Testis (tissue), 3 donors: ENCODE data around the gene PLA2G15. TPM values are rescaled to one million over a fixed set of nuclear protein-coding genes. Genes with fewer than 3 reads are reported as not detected.
A peak's percentile ranks its signal among the peaks of the same experiment; 100 is the strongest.

Source experiments
- DNase-seq: peaks from one replicate; pipeline ENCODE4 v3.0.0-alpha.2; 2019
- H3K27ac ChIP-seq, 2 donors: fragments of 200-600 bp; sonication (generic); one replicate each; pipeline ENCODE4 v1.5.1; 2019
- H3K27me3 ChIP-seq: fragments of 200-600 bp; sonication (generic); one replicate; pipeline ENCODE4 v1.5.1; 2019
- H3K36me3 ChIP-seq: fragments of 200-600 bp; sonication (generic); one replicate; pipeline ENCODE4 v1.5.1; 2017; ENCODE audit warnings: low read depth; ENCODE audit errors: missing control alignments
- H3K4me1 ChIP-seq: fragments of 200-600 bp; sonication (generic); one replicate; pipeline ENCODE4 v1.5.1; 2019
- H3K4me3 ChIP-seq, 2 donors: fragments of 200-600 bp; sonication (generic); one replicate each; pipeline ENCODE4 v1.5.1; 2017 to 2019
- H3K9me3 ChIP-seq: fragments of 200-600 bp; sonication (generic); one replicate; pipeline ENCODE4 v1.5.1; 2017
- POLR2A ChIP-seq: fragments of 450-650 bp; IDR thresholded peaks from one replicate; pipeline ENCODE4 v1.6.1; 2017; ENCODE audit warnings: antibody characterized with exemption, mild to moderate bottlenecking, moderate library complexity
- WGBS, 2 donors: methylation state at CpG; one replicate each; pipeline ENCODE4 v1.1.5; 2018; 5-methylcytosine and 5-hydroxymethylcytosine counted together
- intact Hi-C: fragments of 100-400 bp; cut with DNase I; formaldehyde crosslinking; loops from one replicate; pipeline ENCODE4 v1.15.1; 2023; ENCODE audit warnings: low total_unique reads
- polyA plus RNA-seq: library from polyadenylated mRNA; stranded (reverse); fragments of 350-450 nt; fragmentation: Illumina TruSeq; extraction: RNeasy Lipid Tissue Mini Kit (QIAGEN cat#74804); gene quantifications from one replicate; pipeline ENCODE4 v1.2.3, GENCODE V29; 2014; ENCODE audit warnings: low read depth, low replicate concordance; ENCODE audit not compliant: insufficient read depth
- total RNA-seq, 2 donors: library from RNA; depleted of rRNA; stranded (reverse); fragments of >200 nt; gene quantifications; one replicate each; pipeline ENCODE4 v1.2.3, GENCODE V29; 2016
- TF ChIP-seq, protein P1 (sequence below), 3 experiments: fragments of 450-650 bp in 2 of 3; fragments of 200-600 bp in 1 of 3; sonication (generic) in 1 of 3; IDR thresholded peaks; one replicate each; pipeline ENCODE4 v1.5.1; 2016 to 2019; ENCODE audit warnings: antibody characterized with exemption in 3 of 3, mild to moderate bottlenecking in 2 of 3, moderate library complexity in 1 of 3

Gene PLA2G15
- total and polyA plus RNA-seq, 3 donors from 2014 or later, result 27.3 to 44.7 (median 37.2) TPM

- TF ChIP-seq POLR2A, result no peak
- TF ChIP-seq, protein P1, sequence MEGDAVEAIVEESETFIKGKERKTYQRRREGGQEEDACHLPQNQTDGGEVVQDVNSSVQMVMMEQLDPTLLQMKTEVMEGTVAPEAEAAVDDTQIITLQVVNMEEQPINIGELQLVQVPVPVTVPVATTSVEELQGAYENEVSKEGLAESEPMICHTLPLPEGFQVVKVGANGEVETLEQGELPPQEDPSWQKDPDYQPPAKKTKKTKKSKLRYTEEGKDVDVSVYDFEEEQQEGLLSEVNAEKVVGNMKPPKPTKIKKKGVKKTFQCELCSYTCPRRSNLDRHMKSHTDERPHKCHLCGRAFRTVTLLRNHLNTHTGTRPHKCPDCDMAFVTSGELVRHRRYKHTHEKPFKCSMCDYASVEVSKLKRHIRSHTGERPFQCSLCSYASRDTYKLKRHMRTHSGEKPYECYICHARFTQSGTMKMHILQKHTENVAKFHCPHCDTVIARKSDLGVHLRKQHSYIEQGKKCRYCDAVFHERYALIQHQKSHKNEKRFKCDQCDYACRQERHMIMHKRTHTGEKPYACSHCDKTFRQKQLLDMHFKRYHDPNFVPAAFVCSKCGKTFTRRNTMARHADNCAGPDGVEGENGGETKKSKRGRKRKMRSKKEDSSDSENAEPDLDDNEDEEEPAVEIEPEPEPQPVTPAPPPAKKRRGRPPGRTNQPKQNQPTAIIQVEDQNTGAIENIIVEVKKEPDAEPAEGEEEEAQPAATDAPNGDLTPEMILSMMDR (IDR thresholded peaks at IDR 0.05), result no peak
- H3K4me1 ChIP-seq, result peaks cover 13% of the 10 kb centered on the region
- H3K4me3 ChIP-seq, result peak overlapping the region; percentile 34 to 58
- WGBS, 2 donors, result 27 to 30% methylated on average over 12 to 35 of the region's 45 CpGs
- H3K9me3 ChIP-seq, result no peaks in the 10 kb centered on the region
- no peaks in the 10 kb centered on the region for H3K27me3 ChIP-seq
- H3K36me3 ChIP-seq, result no peaks in the 10 kb centered on the region
- H3K27ac ChIP-seq, result peak overlapping the region in 1 of 2 donors; percentile 85
- intact Hi-C loops, result loop anchor here (10.0 kb wide), 1 partner anchor 151 kb away; the partner anchor contains the start of gene NFATC3
- DNase-seq, result no peak
Observed at GRCh38 chr16:68236137-68236825, 8.9 kb upstream of the PLA2G15 start.

DNA sequence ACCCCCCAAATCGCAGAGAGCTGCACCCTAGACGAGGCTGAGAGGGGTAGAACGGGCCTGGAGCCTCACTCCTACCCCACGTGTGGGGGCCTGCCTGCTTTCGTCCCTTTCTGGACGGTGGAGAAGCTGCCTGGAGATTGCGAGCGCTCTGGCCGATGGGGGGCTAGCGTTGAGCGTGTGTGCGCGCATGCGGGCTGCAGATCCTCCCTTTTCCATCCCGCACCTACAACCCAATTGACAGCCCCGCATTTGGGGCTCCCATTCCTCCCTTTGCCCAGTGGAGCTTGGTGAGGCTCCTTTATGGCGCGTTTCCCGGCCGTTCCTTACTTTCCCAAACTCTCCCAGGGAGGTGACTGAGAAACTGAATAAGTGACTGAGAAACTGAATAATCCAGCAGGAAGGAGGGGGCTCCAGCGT, 8.3 kb upstream of the PLA2G15 start:
- H3K4me1 ChIP-seq, result peaks cover 13% of the 10 kb centered on the region
- peak overlapping the region in 1 of 2 donors; percentile 85 for H3K27ac ChIP-seq
- TF ChIP-seq, protein P1 (IDR thresholded peaks at IDR 0.05), result no peak
- no peak for TF ChIP-seq POLR2A
- peak overlapping the region; percentile 58 to 66 for H3K4me3 ChIP-seq
- WGBS, 2 donors, result 14 to 15% methylated on average over 4 to 17 of the region's 21 CpGs
- no peaks in the 10 kb centered on the region for H3K27me3 ChIP-seq
- H3K36me3 ChIP-seq, result no peaks in the 10 kb centered on the region
- intact Hi-C loops, result loop anchor here (10.0 kb wide), 1 partner anchor 152 kb away; the partner anchor contains the start of gene NFATC3
- no peak for DNase-seq
- no peaks in the 10 kb centered on the region for H3K9me3 ChIP-seq

DNA sequence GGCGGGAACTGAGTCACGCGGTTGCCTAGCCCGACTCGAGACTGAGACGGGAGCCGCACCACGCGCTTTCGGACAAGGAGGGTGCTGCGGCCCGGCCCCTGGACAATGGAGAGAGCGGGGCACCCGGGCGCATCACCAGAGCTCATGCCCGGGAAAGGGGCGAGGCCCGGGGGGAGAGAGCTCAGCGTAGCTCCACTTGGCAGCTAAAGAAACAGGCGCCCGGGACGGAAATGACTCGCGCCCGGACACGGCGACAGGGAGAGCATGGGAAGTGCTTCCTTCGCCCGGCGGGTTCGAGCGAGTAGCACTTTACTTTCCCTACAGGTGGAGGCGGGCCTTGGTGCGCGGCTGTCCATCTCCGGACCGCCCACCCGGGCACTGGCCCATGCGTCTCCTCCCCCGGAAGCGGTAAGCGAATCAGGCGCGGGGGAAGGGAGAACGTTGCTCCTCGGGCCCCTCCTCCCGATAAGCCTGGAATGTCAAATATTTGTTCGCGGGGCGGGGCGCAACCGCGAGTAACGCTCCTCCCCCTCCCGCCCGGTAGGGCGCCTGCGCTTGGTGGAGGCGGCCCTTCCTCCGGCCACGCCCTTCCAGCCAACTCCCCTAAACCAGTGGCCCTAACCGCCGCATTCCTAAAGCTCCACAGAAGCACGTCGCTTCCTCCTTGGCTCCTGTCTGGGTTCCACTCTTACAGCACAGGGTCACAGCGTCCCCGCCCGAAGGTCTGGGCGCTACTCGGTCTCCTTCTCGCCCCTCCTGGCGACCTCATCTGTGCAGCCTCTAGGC, 7.7 kb upstream of the PLA2G15 start:
- 0 to 1% methylated on average over 24 to 71 of the region's 72 CpGs for whole genome bisulfite sequencing, 2 donors
- TF ChIP-seq POLR2A, result no peak
- TF ChIP-seq, protein P1 (IDR thresholded peaks at IDR 0.05), result peak in 1 of 3 experiments; percentile 17
- Histone ChIP-seq H3K4me3 (peak overlapping the region; percentile 58 to 66), H3K27ac (peak overlapping the region; percentile 33 to 85), H3K4me1 (peaks cover 13% of the 10 kb centered on the region), H3K36me3 (no peaks in the 10 kb centered on the region), H3K27me3 (no peaks in the 10 kb centered on the region), H3K9me3 (no peaks in the 10 kb centered on the region)
- DNase-seq, result peak; percentile 98
- intact Hi-C loops, result loop anchor here (10.0 kb wide), 1 partner anchor 153 kb away; the partner anchor contains the start of gene NFATC3

DNA sequence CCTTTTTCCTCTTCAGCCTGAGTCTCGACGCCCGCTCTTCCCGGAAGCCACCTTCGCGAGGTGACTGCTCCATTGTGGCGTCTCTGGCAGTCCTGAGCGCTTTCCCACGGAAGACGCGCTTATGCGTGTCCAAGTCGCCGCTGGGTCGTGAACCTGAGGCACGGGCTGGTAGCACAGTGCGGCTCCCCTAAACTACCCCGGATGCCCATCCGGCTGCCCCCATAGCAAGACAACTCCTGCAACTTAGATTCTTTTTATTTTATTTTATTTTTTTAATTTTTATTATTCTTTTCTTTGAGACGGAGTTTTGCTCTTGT, 7.2 kb upstream of the PLA2G15 start:
- peak overlapping the region; percentile 33 to 84 for H3K27ac ChIP-seq
- peaks cover 13% of the 10 kb centered on the region for H3K4me1 ChIP-seq
- DNase-seq, result no peak
- no peaks in the 10 kb centered on the region for H3K27me3 ChIP-seq
- intact Hi-C loops, result loop anchor here (10.0 kb wide), 1 partner anchor 153 kb away; the partner anchor contains the start of gene NFATC3
- H3K4me3 ChIP-seq, result peak overlapping the region; percentile 58 to 66
- no peaks in the 10 kb centered on the region for H3K9me3 ChIP-seq
- WGBS, 2 donors, result 12 to 16% methylated on average over 20 of the region's 20 CpGs
- TF ChIP-seq POLR2A, result no peak
- TF ChIP-seq, protein P1 (IDR thresholded peaks at IDR 0.05), result no peak
- no peaks in the 10 kb centered on the region for H3K36me3 ChIP-seq
